Activated CD4-positive, alpha-beta memory T cell treated with anti-CD3 and anti-CD28 coated beads for 36 hours (primary cell): ENCODE measurements around the gene OSER1. TPM values are rescaled to one million over a fixed set of nuclear protein-coding genes. Genes with fewer than 3 reads are reported as not detected.

Experiments used
- CTCF ChIA-PET: fragments of 350-600 bp; sonication (Branson Sonifier 250); formaldehyde crosslinking; loops from one replicate; lab custom pipeline; 2021; ENCODE audit warnings: antibody characterized with exemption, inconsistent platforms; lab: Charles Lee
- POLR2A ChIA-PET: fragments of 350-600 bp; sonication (Branson Sonifier 250); formaldehyde crosslinking; loops from one replicate; lab custom pipeline; 2021; ENCODE audit warnings: antibody characterized with exemption; lab: Charles Lee
- DNase-seq: peaks from one replicate; pipeline ENCODE4 v3.0.0-alpha.2; 2020
- H3K27ac Mint-ChIP-seq: one replicate; pipeline ENCODE4 v1.8.0; 2021; ENCODE audit warnings: mixed read lengths
- H3K27me3 Mint-ChIP-seq: one replicate; pipeline ENCODE4 v1.8.0; 2021; ENCODE audit warnings: mixed read lengths
- H3K36me3 Mint-ChIP-seq: one replicate; pipeline ENCODE4 v1.8.0; 2021; ENCODE audit warnings: mixed read lengths
- H3K4me1 Mint-ChIP-seq: one replicate; pipeline ENCODE4 v1.8.0; 2021; ENCODE audit warnings: low read depth, mixed read lengths
- H3K4me3 Mint-ChIP-seq: one replicate; pipeline ENCODE4 v1.8.0; 2021; ENCODE audit warnings: mild to moderate bottlenecking, mixed read lengths
- H3K9me3 Mint-ChIP-seq: one replicate; pipeline ENCODE4 v1.8.0; 2021; ENCODE audit warnings: mixed read lengths
- intact Hi-C: fragments of 100-400 bp; cut with micrococcal nuclease; formaldehyde crosslinking; loops from one replicate; pipeline ENCODE4 v1.15.1; 2023
- total RNA-seq, 2 experiments: library from RNA; stranded (reverse); gene quantifications; one replicate each; pipeline ENCODE4 v1.2.3, GENCODE V29; 2021

The OSER1 gene
- total RNA-seq: 10 to 100 TPM; 23.4 to 24.2 TPM

- peaks cover 61% of the 10 kb centered on the region for H3K4me1 Mint-ChIP-seq
- ChIA-PET POLR2A (interaction anchor here (1.2 kb wide), 2 partner anchors 8 to 265 kb away, joined by 4 read pairs; partner anchors contain the start of gene TTPAL), CTCF (interaction anchor here (1.3 to 1.5 kb wide), 2 partner anchors 8 to 100 kb away, joined by 4 to 12 read pairs; partner anchors contain the start of gene FITM2)
- peaks cover 1% of the 10 kb centered on the region for H3K27me3 Mint-ChIP-seq
- H3K27ac Mint-ChIP-seq: peak within 1 kb of the TSS; percentile 93
- peak; percentile 99 for DNase-seq
- peaks cover 9% of the 10 kb centered on the region for H3K36me3 Mint-ChIP-seq
- H3K4me3 Mint-ChIP-seq: peak within 1 kb of the TSS; percentile 98
- no peaks in the 10 kb centered on the region for H3K9me3 Mint-ChIP-seq
- intact Hi-C loops: loop anchor here (2.0 to 10.0 kb wide), 6 partner anchors 252 to 753 kb away; partner anchors contain the start of genes SERINC3, SRSF6 and YWHAB
Observed at GRCh38 chr20:44210406-44211176, at the start of gene OSER1. OSER1 (minus strand) TSS chr20:44210771; CDS start chr20:44206957, 3,814 bp downstream.

- ChIA-PET CTCF (no interaction called here), POLR2A (no interaction called here)
- Mint-ChIP-seq H3K36me3 (no peaks in the 10 kb centered on the region), H3K9me3 (no peaks in the 10 kb centered on the region), H3K4me1 (no peaks in the 10 kb centered on the region), H3K27ac (no peak overlapping the region), H3K4me3 (no peak overlapping the region), H3K27me3 (no peaks in the 10 kb centered on the region)
- DNase-seq: no peak
- intact Hi-C loops: no loop called here
Observed at GRCh38 chr20:44258226-44258890, 47.8 kb upstream of the OSER1 start.

- Mint-ChIP-seq H3K27ac (no peak overlapping the region), H3K27me3 (no peaks in the 10 kb centered on the region), H3K36me3 (peaks cover 1% of the 10 kb centered on the region), H3K9me3 (no peaks in the 10 kb centered on the region), H3K4me1 (no peaks in the 10 kb centered on the region), H3K4me3 (no peak overlapping the region)
- ChIA-PET CTCF (no interaction called here), POLR2A (interaction anchor here (0.6 kb wide), 1 partner anchor 429 kb away, joined by 3 read pairs; no protein-coding TSS in a partner anchor)
- intact Hi-C loops: no loop called here
- DNase-seq: no peak
Observed at GRCh38 chr20:44256961-44257360, 46.4 kb upstream of the OSER1 start.

- no peaks in the 10 kb centered on the region for H3K4me1 Mint-ChIP-seq
- POLR2A ChIA-PET: interaction anchor here (0.6 kb wide), 1 partner anchor 16 kb away, joined by 4 read pairs; no protein-coding TSS in a partner anchor
- no peak overlapping the region for H3K4me3 Mint-ChIP-seq
- CTCF ChIA-PET: interaction anchor here (1.4 kb wide), 1 partner anchor 38 kb away, joined by 6 read pairs; no protein-coding TSS in a partner anchor
- H3K27me3 Mint-ChIP-seq: no peaks in the 10 kb centered on the region
- H3K9me3 Mint-ChIP-seq: no peaks in the 10 kb centered on the region
- H3K36me3 Mint-ChIP-seq: peaks cover 1% of the 10 kb centered on the region
- intact Hi-C loops: no loop called here
- H3K27ac Mint-ChIP-seq: no peak overlapping the region
- no peak for DNase-seq
Observed at GRCh38 chr20:44255942-44256341, 45.4 kb upstream of the OSER1 start.

GRCh38 chr20:44254073-44254472, 43.5 kb upstream of the OSER1 start:
- no peak for DNase-seq
- H3K4me3 Mint-ChIP-seq: no peak overlapping the region
- no peaks in the 10 kb centered on the region for H3K9me3 Mint-ChIP-seq
- H3K4me1 Mint-ChIP-seq: no peaks in the 10 kb centered on the region
- H3K36me3 Mint-ChIP-seq: peaks cover 1% of the 10 kb centered on the region
- ChIA-PET POLR2A (no interaction called here), CTCF (interaction anchor here (0.8 to 0.9 kb wide), 2 partner anchors 57 to 131 kb away, joined by 4 to 5 read pairs; partner anchors contain the start of gene FITM2)
- intact Hi-C loops: no loop called here
- peaks cover 5% of the 10 kb centered on the region for H3K27me3 Mint-ChIP-seq
- no peak overlapping the region for H3K27ac Mint-ChIP-seq

GRCh38 chr20:44253528-44253927, 43.0 kb upstream of the OSER1 start:
- CTCF ChIA-PET: no interaction called here
- Mint-ChIP-seq H3K27me3 (peaks cover 8% of the 10 kb centered on the region), H3K4me1 (no peaks in the 10 kb centered on the region), H3K9me3 (no peaks in the 10 kb centered on the region), H3K36me3 (peaks cover 1% of the 10 kb centered on the region), H3K27ac (no peak overlapping the region), H3K4me3 (no peak overlapping the region)
- POLR2A ChIA-PET: no interaction called here
- no peak for DNase-seq
- intact Hi-C loops: no loop called here

- CTCF ChIA-PET: no interaction called here
- Mint-ChIP-seq H3K27ac (no peak overlapping the region), H3K27me3 (peaks cover 22% of the 10 kb centered on the region), H3K4me3 (no peak overlapping the region), H3K36me3 (peaks cover 1% of the 10 kb centered on the region), H3K4me1 (peaks cover 4% of the 10 kb centered on the region), H3K9me3 (no peaks in the 10 kb centered on the region)
- POLR2A ChIA-PET: no interaction called here
- no peak for DNase-seq
- intact Hi-C loops: no loop called here
Observed at GRCh38 chr20:44251284-44251683, 40.7 kb upstream of the OSER1 start.

GRCh38 chr20:44248410-44248759, 37.8 kb upstream of the OSER1 start:
- peaks cover 4% of the 10 kb centered on the region for H3K4me1 Mint-ChIP-seq
- no peak overlapping the region for H3K27ac Mint-ChIP-seq
- H3K9me3 Mint-ChIP-seq: no peaks in the 10 kb centered on the region
- peaks cover 22% of the 10 kb centered on the region for H3K27me3 Mint-ChIP-seq
- POLR2A ChIA-PET: no interaction called here
- no peak overlapping the region for H3K4me3 Mint-ChIP-seq
- intact Hi-C loops: no loop called here
- CTCF ChIA-PET: interaction anchor here (1.9 kb wide), 1 partner anchor 63 kb away, joined by 4 read pairs; the partner anchor contains the start of gene FITM2
- peaks cover 1% of the 10 kb centered on the region for H3K36me3 Mint-ChIP-seq
- no peak for DNase-seq

- no peak overlapping the region for H3K4me3 Mint-ChIP-seq
- CTCF ChIA-PET: interaction anchor here (1.9 kb wide), 1 partner anchor 63 kb away, joined by 4 read pairs; the partner anchor contains the start of gene FITM2
- POLR2A ChIA-PET: no interaction called here
Observed at GRCh38 chr20:44247586-44248409, 37.2 kb upstream of the OSER1 start.

GRCh38 chr20:44247131-44247571, 36.6 kb upstream of the OSER1 start, which contains the start of gene GDAP1L1:
GDAP1L1 (plus strand) TSS chr20:44247308; CDS start chr20:44247335, 27 bp downstream.
- Mint-ChIP-seq H3K9me3 (no peaks in the 10 kb centered on the region), H3K27me3 (peaks cover 22% of the 10 kb centered on the region), H3K4me1 (peaks cover 4% of the 10 kb centered on the region), H3K36me3 (no peaks in the 10 kb centered on the region), H3K27ac (no peak within 1 kb of the TSS), H3K4me3 (no peak within 1 kb of the TSS)
- ChIA-PET CTCF (interaction anchor here (0.7 to 1.9 kb wide), 2 partner anchors 30 to 64 kb away, joined by 3 to 4 read pairs; partner anchors contain the start of gene FITM2), POLR2A (no interaction called here)
- intact Hi-C loops: no loop called here
- no peak for DNase-seq

More at GRCh38 chr20:44247586-44248409, 37.2 kb upstream of the OSER1 start:
- H3K27me3 Mint-ChIP-seq: peaks cover 22% of the 10 kb centered on the region
- intact Hi-C loops: no loop called here
- H3K9me3 Mint-ChIP-seq: no peaks in the 10 kb centered on the region
- DNase-seq: peak; percentile 36
- H3K27ac Mint-ChIP-seq: no peak overlapping the region
- H3K4me1 Mint-ChIP-seq: peaks cover 4% of the 10 kb centered on the region
- peaks cover 1% of the 10 kb centered on the region for H3K36me3 Mint-ChIP-seq

- Mint-ChIP-seq H3K4me1 (peaks cover 4% of the 10 kb centered on the region), H3K27ac (no peak overlapping the region), H3K4me3 (no peak overlapping the region), H3K36me3 (no peaks in the 10 kb centered on the region), H3K27me3 (peaks cover 28% of the 10 kb centered on the region), H3K9me3 (peaks cover 2% of the 10 kb centered on the region)
- POLR2A ChIA-PET: no interaction called here
- CTCF ChIA-PET: no interaction called here
- no peak for DNase-seq
- intact Hi-C loops: no loop called here
Observed at GRCh38 chr20:44245977-44246376, 35.4 kb upstream of the OSER1 start.
